Cardiac fibroblast (primary cell): ENCODE data around the gene PREX1.
A peak's percentile ranks its signal among the peaks of the same experiment; 100 is the strongest.

ENCODE experiments used
- DNase-seq, 2 donors: peaks; one replicate each; pipeline versions ENCODE4 v3.0.0 to v3.0.0-alpha.2; 2010; ENCODE audit warnings: low read depth in 2 of 2
- H3K4me3 ChIP-seq, 2 donors: replicated peaks in 1 of 2; 1 replicate in 1 of 2; 2 replicates in 1 of 2; pipeline ENCODE4 v1.5.1; 2011; ENCODE audit warnings: low read depth in 2 of 2, low read length in 2 of 2, mild to moderate bottlenecking in 2 of 2, moderate library complexity in 1 of 2
- TF ChIP-seq, protein P1 (sequence below): IDR thresholded peaks from one replicate; pipeline ENCODE4 v1.5.1; 2011; ENCODE audit warnings: low read depth, mild to moderate bottlenecking, low read length, inconsistent platforms

Gene PREX1

DNA sequence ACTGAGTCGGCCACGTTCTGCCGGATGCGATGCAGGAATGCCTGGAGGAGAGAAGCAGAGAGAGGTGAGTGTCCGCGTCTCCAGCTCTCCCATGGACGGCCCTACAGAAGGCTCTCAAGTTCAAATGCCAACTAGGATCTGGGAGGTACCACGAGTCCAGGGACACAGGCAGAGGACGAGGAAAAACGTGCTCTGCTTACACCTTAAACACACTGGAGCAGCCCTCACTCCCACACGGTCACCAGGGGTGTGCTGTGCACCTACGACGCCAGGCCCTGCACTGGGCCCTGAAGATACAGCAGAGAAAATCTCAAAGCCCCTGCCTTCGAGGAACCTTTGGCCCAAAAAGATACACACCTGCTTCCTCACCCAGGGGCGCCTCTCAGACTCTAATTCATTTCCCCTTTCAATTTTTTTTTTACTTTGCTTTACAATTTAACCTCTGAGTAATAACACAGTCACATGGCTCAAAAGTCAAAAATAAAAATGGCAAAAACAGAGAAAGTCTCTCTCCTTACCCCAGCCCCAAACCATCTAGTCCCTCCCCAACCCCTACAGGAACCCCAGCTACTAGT, 79.9 kb downstream of the PREX1 start:
- TF ChIP-seq, protein P1, sequence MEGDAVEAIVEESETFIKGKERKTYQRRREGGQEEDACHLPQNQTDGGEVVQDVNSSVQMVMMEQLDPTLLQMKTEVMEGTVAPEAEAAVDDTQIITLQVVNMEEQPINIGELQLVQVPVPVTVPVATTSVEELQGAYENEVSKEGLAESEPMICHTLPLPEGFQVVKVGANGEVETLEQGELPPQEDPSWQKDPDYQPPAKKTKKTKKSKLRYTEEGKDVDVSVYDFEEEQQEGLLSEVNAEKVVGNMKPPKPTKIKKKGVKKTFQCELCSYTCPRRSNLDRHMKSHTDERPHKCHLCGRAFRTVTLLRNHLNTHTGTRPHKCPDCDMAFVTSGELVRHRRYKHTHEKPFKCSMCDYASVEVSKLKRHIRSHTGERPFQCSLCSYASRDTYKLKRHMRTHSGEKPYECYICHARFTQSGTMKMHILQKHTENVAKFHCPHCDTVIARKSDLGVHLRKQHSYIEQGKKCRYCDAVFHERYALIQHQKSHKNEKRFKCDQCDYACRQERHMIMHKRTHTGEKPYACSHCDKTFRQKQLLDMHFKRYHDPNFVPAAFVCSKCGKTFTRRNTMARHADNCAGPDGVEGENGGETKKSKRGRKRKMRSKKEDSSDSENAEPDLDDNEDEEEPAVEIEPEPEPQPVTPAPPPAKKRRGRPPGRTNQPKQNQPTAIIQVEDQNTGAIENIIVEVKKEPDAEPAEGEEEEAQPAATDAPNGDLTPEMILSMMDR, result no peak
- H3K4me3 ChIP-seq, result no peak overlapping the region
- DNase-seq, result no peak

DNA sequence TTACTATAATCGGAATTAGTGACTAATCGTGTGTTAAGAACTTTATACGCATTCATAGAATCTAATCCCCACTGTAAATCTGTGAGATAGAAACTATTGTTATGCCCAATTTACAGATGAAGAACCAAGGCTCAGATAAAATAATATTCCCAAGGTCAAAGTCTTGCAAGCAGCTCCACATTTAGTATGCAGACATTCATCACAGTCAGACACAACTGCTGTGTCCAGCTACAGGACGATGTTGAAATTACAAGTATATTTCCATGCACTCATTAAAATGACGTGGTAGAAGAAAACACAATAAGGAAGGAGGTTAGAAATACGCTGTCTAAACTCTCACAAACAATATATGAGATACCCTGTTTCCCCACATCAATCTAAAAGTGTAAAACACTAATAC, 82.5 kb downstream of the PREX1 start:
- DNase-seq, result peak in 1 of 2 donors; percentile 33
- H3K4me3 ChIP-seq, result no peak overlapping the region
- TF ChIP-seq, protein P1, result no peak

DNA sequence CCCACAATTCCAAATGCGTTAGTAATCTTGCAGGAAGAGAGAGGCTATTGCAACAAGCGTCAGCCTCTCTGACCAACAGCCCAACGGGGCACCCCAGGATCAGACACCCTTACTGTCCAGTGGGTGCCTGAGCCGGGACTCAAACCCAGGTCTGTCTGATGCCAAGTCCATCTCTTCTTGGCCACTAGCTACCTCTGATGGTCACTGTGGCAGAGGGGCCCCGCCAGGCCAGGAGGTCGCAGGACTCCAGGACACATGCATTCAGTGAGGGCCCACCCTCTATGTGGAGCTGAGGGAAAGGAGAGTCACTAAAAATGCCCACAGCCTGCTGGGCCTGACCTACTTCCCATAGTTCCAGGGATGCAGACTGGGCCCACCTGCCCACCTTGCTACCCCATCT, 83.3 kb downstream of the PREX1 start:
- DNase-seq, result no peak
- TF ChIP-seq, protein P1, result no peak

DNA sequence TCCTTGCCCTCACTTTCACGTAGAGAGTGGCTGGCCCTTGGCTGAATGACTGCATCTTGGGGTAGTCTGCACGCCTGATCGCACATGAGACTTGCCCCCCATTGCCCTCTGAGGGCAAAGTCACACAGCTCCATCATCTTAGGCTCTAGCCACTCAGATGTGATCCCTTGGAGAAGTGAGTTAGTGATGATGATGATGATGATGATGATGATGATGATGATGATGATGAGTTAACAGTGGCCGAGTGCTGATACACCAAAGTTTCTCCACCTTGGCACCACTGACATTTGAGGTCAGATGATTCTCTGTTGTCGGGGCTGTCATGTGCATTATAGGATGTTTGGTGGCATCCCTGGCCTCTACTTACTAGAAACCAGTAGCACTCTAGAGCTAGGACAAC, 84.0 kb downstream of the PREX1 start:
- no peak for DNase-seq
- no peak overlapping the region for H3K4me3 ChIP-seq
- TF ChIP-seq, protein P1, result no peak

More for the DNA sequence above, 83.3 kb downstream of the PREX1 start:
- no peak overlapping the region for H3K4me3 ChIP-seq

DNA sequence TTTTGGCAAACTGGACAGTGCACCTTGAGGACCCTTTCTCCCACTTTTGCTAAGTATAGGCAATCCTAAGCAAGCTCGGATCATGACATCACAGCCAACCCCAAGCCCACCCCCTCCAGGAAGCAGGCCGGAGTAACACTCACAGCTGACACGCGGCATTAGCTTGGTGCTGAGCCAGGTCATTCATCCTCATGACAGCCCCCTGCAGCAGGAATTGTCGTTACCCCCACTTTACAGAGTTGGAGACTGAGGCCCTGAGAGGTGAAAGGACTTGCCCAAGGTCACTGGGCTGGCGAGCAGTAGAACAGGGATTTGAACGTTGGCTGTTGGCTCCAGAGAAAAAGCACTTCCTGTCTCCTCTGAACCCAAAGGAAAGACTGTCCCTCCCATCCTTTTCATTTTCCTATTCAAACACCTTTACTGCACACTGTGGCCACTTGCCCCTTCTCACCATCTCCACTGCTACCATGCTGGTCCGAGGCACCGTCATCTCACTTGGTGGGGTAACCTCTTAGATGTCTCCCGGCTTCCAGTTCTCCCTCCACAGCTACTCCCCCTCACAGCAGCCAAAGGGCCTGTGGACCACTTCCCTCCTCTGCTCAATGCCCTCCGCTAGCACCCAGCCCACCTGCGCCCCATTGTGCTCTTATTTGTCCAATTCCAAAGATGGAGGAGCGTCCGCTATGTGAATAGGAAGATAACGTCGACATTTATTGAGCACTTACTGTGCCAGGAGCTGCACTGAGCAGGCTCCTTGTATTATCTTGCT, 84.7 kb downstream of the PREX1 start:
- H3K4me3 ChIP-seq, result no peak overlapping the region
- DNase-seq, result no peak
- TF ChIP-seq, protein P1, result no peak

DNA sequence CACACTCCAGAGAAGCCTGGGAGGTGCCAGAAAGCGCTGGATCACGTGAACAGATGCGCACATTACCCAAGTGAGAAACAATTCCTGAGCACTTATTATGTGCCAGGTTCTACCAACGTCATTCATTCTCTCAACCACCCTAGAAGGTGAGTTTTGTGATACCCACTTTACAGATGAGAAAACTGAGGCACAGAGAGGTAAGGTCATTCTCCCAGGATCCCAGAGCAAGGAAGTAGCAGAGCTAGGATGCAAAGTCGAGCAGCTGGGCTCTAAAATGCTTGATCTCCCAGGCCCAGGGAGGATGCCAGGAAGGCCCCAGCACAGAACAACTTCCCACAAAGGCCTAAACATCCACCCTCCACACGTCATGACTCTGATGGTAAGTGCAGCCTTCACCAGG, 85.6 kb downstream of the PREX1 start:
- H3K4me3 ChIP-seq, result no peak overlapping the region
- TF ChIP-seq, protein P1, result no peak

DNA sequence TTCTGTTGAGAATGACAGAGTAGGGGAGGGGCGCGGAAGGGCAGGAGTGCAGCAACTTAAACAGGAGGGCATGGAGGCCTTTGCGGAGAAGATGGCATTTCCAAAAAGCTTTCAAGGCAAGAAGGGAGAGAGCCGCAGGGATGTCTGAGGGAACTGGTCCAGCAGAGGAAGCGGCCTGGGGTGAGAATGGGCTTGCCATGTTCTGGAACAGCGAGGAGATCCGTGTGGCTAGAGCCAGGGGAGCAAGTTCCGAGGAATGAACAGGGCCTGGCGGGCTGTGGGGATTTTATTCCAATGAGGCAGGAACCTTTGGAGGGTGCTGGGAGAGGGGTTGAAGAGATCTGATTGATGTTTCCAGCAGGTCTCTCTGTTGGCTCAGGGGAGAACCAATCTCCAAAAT, 86.1 kb downstream of the PREX1 start:
- no peak for DNase-seq
- no peak overlapping the region for H3K4me3 ChIP-seq
- TF ChIP-seq, protein P1, result no peak

More for the DNA sequence above, 85.6 kb downstream of the PREX1 start:
- DNase-seq, result no peak
